K562 (cell line): ENCODE measurements around the gene CLCN4. TPM values are rescaled to one million over a fixed set of nuclear protein-coding genes. Genes with fewer than 3 reads are reported as not detected.

Experiments
- ATAC-seq: fragments of 200-7000 bp; cut with Tn5 transposase; 3 replicates; pipeline ENCODE4 v1.9.1; 2020; ENCODE audit warnings: moderate library complexity
- BruUV-seq: library from RNA; stranded (reverse); fragments of 400-500 nt; replicated peaks from 2 replicates; lab custom pipeline; 2021; lab: Mats Ljungman, UMichigan
- CTCF ChIA-PET: fragments of 300-600 bp; formaldehyde crosslinking; extraction: SDS; loops from one replicate; lab custom pipeline; 2021; ENCODE audit warnings: low intra/inter-chr PET ratio; lab: Yijun Ruan, JAX
- POLR2A ChIA-PET: fragments of 300-600, 350-650 bp; sonication (Branson Sonifier 250); formaldehyde crosslinking; extraction: SDS; loops from one replicate; lab custom pipeline; 2021; ENCODE audit warnings: antibody characterized with exemption, inconsistent platforms; lab: Yijun Ruan, JAX
- DNase-seq, 4 experiments: peaks; one replicate each; pipeline versions ENCODE4 v3.0.0 to v3.0.0-alpha.2; 2011 to 2018; ENCODE audit warnings: low spot score in 3 of 4, mixed read lengths in 3 of 4; ENCODE audit errors: extremely low read depth in 1 of 4
- FAIRE-seq: peaks from 2 replicates; lab custom pipeline; 2011; peaks lifted over from hg19 to GRCh38; lab: Jason Lieb, UNC
- H2AFZ ChIP-seq: 2 replicates; pipeline ENCODE4 v1.6.0; 2011; ENCODE audit warnings: low read depth, low read length, control low read depth, inconsistent platforms
- H3K27ac ChIP-seq: fragments of 200-600 bp; 3 replicates; pipeline ENCODE4 v1.8.0; 2011; ENCODE audit warnings: low read depth, mild to moderate bottlenecking, control low read depth, inconsistent platforms, low read length, moderate library complexity, mixed read lengths; ENCODE audit errors: extremely low read depth
- H3K27me3 ChIP-seq, 2 experiments: fragments of 300-600 bp in 1 of 2; 2 replicates in 1 of 2; 3 replicates in 1 of 2; pipeline versions ENCODE4 v1.6.0 to v1.8.0; 2011; ENCODE audit warnings: inconsistent platforms in 2 of 2, low read length in 2 of 2, mild to moderate bottlenecking in 1 of 2, mixed read lengths in 1 of 2, moderate library complexity in 1 of 2; ENCODE audit not compliant: control insufficient read depth in 2 of 2, insufficient read depth in 2 of 2
- H3K36me3 ChIP-seq: fragments of 300-600 bp; 3 replicates; pipeline ENCODE4 v1.8.0; 2011; ENCODE audit warnings: mild to moderate bottlenecking, low read length, inconsistent platforms; ENCODE audit not compliant: control insufficient read depth, insufficient read depth
- H3K4me1 ChIP-seq, 2 experiments: fragments of 200-600 bp in 1 of 2; replicated peaks in 1 of 2; 2 replicates in 1 of 2; 3 replicates in 1 of 2; pipeline versions ENCODE4 v1.5.1 to v1.8.0; 2011; ENCODE audit warnings: inconsistent platforms in 2 of 2, low read length in 2 of 2, mild to moderate bottlenecking in 1 of 2, mixed read lengths in 1 of 2, moderate library complexity in 1 of 2; ENCODE audit not compliant: control insufficient read depth in 2 of 2, insufficient read depth in 2 of 2
- H3K4me2 ChIP-seq: 2 replicates; pipeline ENCODE4 v1.6.1; 2011; ENCODE audit warnings: low read length, control low read depth, inconsistent platforms, mixed read lengths; ENCODE audit not compliant: insufficient read depth
- H3K4me3 ChIP-seq: fragments of 200-600 bp; sonication (generic), shearing (Covaris generic); 2 replicates; pipeline ENCODE4 v1.5.1; 2016; ENCODE audit warnings: control low read depth, inconsistent platforms
- H3K79me2 ChIP-seq: fragments of 200-600 bp; 3 replicates; pipeline ENCODE4 v1.8.0; 2011; ENCODE audit warnings: low read length, inconsistent platforms; ENCODE audit not compliant: control insufficient read depth, insufficient read depth
- H3K9ac ChIP-seq, 2 experiments: 2 replicates each; pipeline versions ENCODE4 v1.6.0 to v1.6.1; 2011; ENCODE audit warnings: low read depth in 2 of 2, low read length in 2 of 2, control low read depth in 1 of 2, inconsistent platforms in 1 of 2, mild to moderate bottlenecking in 1 of 2, mixed read lengths in 1 of 2; ENCODE audit not compliant: insufficient read depth in 1 of 2
- H3K9me1 ChIP-seq: one replicate; pipeline ENCODE4 v1.6.0; 2011; ENCODE audit warnings: inconsistent platforms, mild to moderate bottlenecking, low read length, moderate library complexity; ENCODE audit not compliant: control insufficient read depth, insufficient read depth
- H3K9me3 ChIP-seq: replicated peaks from 2 replicates; pipeline ENCODE4 v1.5.1; 2011; ENCODE audit warnings: low read depth, low read length, inconsistent platforms; ENCODE audit not compliant: control insufficient read depth, insufficient read depth
- H4K20me1 ChIP-seq: replicated peaks from 2 replicates; pipeline ENCODE4 v1.6.1; 2011; ENCODE audit warnings: low read length, inconsistent platforms, mixed read lengths; ENCODE audit not compliant: control insufficient read depth, insufficient read depth
- NFIC ChIP-seq: fragments of 450-650 bp; IDR thresholded peaks from 2 replicates; pipeline ENCODE4 v1.6.1; 2017; ENCODE audit warnings: mild to moderate bottlenecking, inconsistent platforms
- RUNX1 ChIP-seq: sonication (generic); IDR thresholded peaks from 2 replicates; pipeline ENCODE4 v1.6.1; 2016; ENCODE audit warnings: antibody characterized with exemption, low read depth
- TAL1 ChIP-seq: fragments of 450-650 bp; IDR thresholded peaks from 2 replicates; pipeline ENCODE4 v1.6.1; 2016; ENCODE audit warnings: mild to moderate bottlenecking
- ZFP1 ChIP-seq: fragments of 450-650 bp; formaldehyde crosslinking; IDR thresholded peaks from 2 replicates; pipeline ENCODE4 v1.4.0; 2020; ENCODE audit warnings: mild to moderate bottlenecking, mixed read lengths
- ZNF146 ChIP-seq: IDR thresholded peaks from one replicate; pipeline ENCODE4 v1.6.1; 2018; ENCODE audit warnings: missing compliant biosample characterization; ENCODE audit not compliant: unreplicated experiment
- ZNF668 ChIP-seq: fragments of 250-450 bp; sonication (Bioruptor Pico); IDR thresholded peaks from 2 replicates; pipeline ENCODE4 v1.8.0; 2022; ENCODE audit warnings: mild to moderate bottlenecking, inconsistent platforms
- WGBS: fragments of 100-300 bp; shearing (Covaris generic); methylation state at CpG from one replicate; pipeline ENCODE4 v1.1.6; 2016; ENCODE audit warnings: low coverage, mixed read lengths; ENCODE audit not compliant: insufficient coverage; ENCODE audit errors: missing lambda C conversion rate; 5-methylcytosine and 5-hydroxymethylcytosine counted together
- in situ Hi-C: fragments of 300-500 bp; cut with MboI; formaldehyde crosslinking; loops from 4 replicates; pipeline ENCODE4 v1.15.0; 2018; ENCODE audit warnings: inconsistent platforms, mixed read lengths
- intact Hi-C: fragments of 100-400 bp; cut with micrococcal nuclease; formaldehyde crosslinking; loops from 2 replicates; pipeline ENCODE4 v1.14.2; 2022
- polyA plus RNA-seq, 8 experiments: library from polyadenylated mRNA; depleted of rRNA in 4 of 8; stranded (reverse) in 5 of 8; unstranded in 3 of 8; fragments of >200 nt; fragmentation: Nextera tagmentation in 2 of 8; fragmentation: Illumina TruSeq in 1 of 8; extraction: Ambion mirVana in 2 of 8; extraction: Trizol in 1 of 8; gene quantifications; 2 replicates each; pipeline versions ENCODE4 v1.2.1 to v1.2.3, GENCODE V29; 2011 to 2014; ENCODE audit warnings: inconsistent platforms in 1 of 8, missing spikeins in 1 of 8
- total RNA-seq, 7 experiments: library from RNA; depleted of rRNA in 6 of 7; stranded (reverse); fragments of >200 nt in 6 of 7; fragmentation: Illumina TruSeq in 2 of 7; extraction: Trizol in 2 of 7; gene quantifications; 2 replicates each; pipeline versions ENCODE4 v1.2.1 to v1.2.3, GENCODE V29; 2011 to 2021; ENCODE audit warnings: low replicate concordance in 1 of 7
- TF ChIP-seq, protein P1 (sequence below): sonication (generic); formaldehyde crosslinking; IDR thresholded peaks from 2 replicates; pipeline ENCODE4 v1.8.0; 2022; ENCODE audit warnings: mild to moderate bottlenecking, missing genetic modification reagents
- TF ChIP-seq, protein P2 (sequence below): sonication (generic); formaldehyde crosslinking; IDR thresholded peaks from 2 replicates; pipeline ENCODE4 v1.8.1; 2023; ENCODE audit warnings: mild to moderate bottlenecking, missing genetic modification reagents
- TF ChIP-seq, protein P3 (sequence below): IDR thresholded peaks from 2 replicates; pipeline ENCODE4 v1.6.1; 2011; ENCODE audit warnings: borderline replicate concordance, low read depth, mild to moderate bottlenecking, moderate library complexity, low read length; ENCODE audit not compliant: insufficient read depth, poor library complexity, severe bottlenecking

CLCN4 gene
- total and polyA plus RNA-seq, 9 of the 15 experiments (the other 6 are each of a cell fraction or from before 2014, with no cell fraction given), result 0.03 to 0.24 (median 0.10) TPM; not detected in 1

DNA sequence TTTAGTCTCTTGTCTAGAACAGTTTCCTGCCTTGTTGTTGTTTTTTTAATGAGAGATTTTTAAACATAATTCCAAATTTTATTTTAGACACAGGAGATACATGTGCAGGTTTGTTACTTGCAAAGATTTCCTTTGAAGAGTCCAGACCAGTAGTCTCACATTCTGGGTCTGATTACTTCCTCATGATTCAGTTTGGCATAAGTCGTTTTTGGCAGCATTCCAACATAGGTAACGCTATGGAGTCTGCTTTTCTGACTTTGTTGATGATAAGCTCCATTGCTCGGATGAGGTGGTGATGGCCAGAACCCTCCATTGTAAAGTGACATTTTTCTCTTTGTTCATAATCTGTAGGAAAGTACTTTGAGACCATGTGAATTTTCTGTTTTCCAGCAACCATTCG, 74.7 kb downstream of the CLCN4 start:
- H3K4me3 ChIP-seq, result no peak overlapping the region
- POLR2A ChIA-PET, result no interaction called here
- no peak for ATAC-seq
- no peaks in the 10 kb centered on the region for H3K36me3 ChIP-seq
- H3K9me3 ChIP-seq, result no peaks in the 10 kb centered on the region
- no peak overlapping the region for H3K9ac ChIP-seq
- no TSS peak for BruUV-seq
- no peaks in the 10 kb centered on the region for H3K4me1 ChIP-seq
- H3K27me3 ChIP-seq, result no peaks in the 10 kb centered on the region; a peak in 1 of 5 replicates
- no peak for TF ChIP-seq TAL1
- peak; percentile 45 for TF ChIP-seq NFIC
- no peak overlapping the region for H2AFZ ChIP-seq
- H3K9me1 ChIP-seq, result no peaks in the 10 kb centered on the region
- in situ Hi-C loops, result no loop called here
- H3K79me2 ChIP-seq, result no peaks in the 10 kb centered on the region
- DNase-seq, result no peak
- no peak for FAIRE-seq
- CTCF ChIA-PET, result no interaction called here
- no peak overlapping the region for H3K27ac ChIP-seq
- H4K20me1 ChIP-seq, result no peaks in the 10 kb centered on the region
- 0% methylated on average over 4 of the region's 4 CpGs for WGBS
- intact Hi-C loops, result no loop called here
- no peak overlapping the region for H3K4me2 ChIP-seq

- H3K9ac ChIP-seq, result no peak overlapping the region
- ATAC-seq (no peak), FAIRE-seq (no peak), DNase-seq (no peak)
- H3K27ac ChIP-seq, result no peak overlapping the region
- POLR2A ChIA-PET, result no interaction called here
- H3K36me3 ChIP-seq, result no peaks in the 10 kb centered on the region
- intact Hi-C loops, result no loop called here
- no peak overlapping the region for H2AFZ ChIP-seq
- 0% methylated on average over 2 of the region's 3 CpGs for WGBS
- H3K27me3 ChIP-seq, result no peaks in the 10 kb centered on the region; a peak in 1 of 5 replicates
- CTCF ChIA-PET, result no interaction called here
- no peak overlapping the region for H3K4me3 ChIP-seq
- no peaks in the 10 kb centered on the region for H3K9me3 ChIP-seq
- no peaks in the 10 kb centered on the region for H3K4me1 ChIP-seq
- no peaks in the 10 kb centered on the region for H3K9me1 ChIP-seq
- H3K4me2 ChIP-seq, result no peak overlapping the region
- no peaks in the 10 kb centered on the region for H4K20me1 ChIP-seq
- BruUV-seq, result no TSS peak
- H3K79me2 ChIP-seq, result no peaks in the 10 kb centered on the region
- in situ Hi-C loops, result no loop called here
- TF ChIP-seq ZFP1, result no peak
- TF ChIP-seq RUNX1, result no peak
- TF ChIP-seq, protein P1, sequence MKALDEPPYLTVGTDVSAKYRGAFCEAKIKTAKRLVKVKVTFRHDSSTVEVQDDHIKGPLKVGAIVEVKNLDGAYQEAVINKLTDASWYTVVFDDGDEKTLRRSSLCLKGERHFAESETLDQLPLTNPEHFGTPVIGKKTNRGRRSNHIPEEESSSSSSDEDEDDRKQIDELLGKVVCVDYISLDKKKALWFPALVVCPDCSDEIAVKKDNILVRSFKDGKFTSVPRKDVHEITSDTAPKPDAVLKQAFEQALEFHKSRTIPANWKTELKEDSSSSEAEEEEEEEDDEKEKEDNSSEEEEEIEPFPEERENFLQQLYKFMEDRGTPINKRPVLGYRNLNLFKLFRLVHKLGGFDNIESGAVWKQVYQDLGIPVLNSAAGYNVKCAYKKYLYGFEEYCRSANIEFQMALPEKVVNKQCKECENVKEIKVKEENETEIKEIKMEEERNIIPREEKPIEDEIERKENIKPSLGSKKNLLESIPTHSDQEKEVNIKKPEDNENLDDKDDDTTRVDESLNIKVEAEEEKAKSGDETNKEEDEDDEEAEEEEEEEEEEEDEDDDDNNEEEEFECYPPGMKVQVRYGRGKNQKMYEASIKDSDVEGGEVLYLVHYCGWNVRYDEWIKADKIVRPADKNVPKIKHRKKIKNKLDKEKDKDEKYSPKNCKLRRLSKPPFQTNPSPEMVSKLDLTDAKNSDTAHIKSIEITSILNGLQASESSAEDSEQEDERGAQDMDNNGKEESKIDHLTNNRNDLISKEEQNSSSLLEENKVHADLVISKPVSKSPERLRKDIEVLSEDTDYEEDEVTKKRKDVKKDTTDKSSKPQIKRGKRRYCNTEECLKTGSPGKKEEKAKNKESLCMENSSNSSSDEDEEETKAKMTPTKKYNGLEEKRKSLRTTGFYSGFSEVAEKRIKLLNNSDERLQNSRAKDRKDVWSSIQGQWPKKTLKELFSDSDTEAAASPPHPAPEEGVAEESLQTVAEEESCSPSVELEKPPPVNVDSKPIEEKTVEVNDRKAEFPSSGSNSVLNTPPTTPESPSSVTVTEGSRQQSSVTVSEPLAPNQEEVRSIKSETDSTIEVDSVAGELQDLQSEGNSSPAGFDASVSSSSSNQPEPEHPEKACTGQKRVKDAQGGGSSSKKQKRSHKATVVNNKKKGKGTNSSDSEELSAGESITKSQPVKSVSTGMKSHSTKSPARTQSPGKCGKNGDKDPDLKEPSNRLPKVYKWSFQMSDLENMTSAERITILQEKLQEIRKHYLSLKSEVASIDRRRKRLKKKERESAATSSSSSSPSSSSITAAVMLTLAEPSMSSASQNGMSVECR, result no peak
- TF ChIP-seq ZNF668 (CRISPR knock-in tag), result no peak
- no peak for TF ChIP-seq ZNF146
- TF ChIP-seq, protein P2, sequence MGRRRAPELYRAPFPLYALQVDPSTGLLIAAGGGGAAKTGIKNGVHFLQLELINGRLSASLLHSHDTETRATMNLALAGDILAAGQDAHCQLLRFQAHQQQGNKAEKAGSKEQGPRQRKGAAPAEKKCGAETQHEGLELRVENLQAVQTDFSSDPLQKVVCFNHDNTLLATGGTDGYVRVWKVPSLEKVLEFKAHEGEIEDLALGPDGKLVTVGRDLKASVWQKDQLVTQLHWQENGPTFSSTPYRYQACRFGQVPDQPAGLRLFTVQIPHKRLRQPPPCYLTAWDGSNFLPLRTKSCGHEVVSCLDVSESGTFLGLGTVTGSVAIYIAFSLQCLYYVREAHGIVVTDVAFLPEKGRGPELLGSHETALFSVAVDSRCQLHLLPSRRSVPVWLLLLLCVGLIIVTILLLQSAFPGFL (CRISPR knock-in tag), result no peak
- TF ChIP-seq, protein P3, sequence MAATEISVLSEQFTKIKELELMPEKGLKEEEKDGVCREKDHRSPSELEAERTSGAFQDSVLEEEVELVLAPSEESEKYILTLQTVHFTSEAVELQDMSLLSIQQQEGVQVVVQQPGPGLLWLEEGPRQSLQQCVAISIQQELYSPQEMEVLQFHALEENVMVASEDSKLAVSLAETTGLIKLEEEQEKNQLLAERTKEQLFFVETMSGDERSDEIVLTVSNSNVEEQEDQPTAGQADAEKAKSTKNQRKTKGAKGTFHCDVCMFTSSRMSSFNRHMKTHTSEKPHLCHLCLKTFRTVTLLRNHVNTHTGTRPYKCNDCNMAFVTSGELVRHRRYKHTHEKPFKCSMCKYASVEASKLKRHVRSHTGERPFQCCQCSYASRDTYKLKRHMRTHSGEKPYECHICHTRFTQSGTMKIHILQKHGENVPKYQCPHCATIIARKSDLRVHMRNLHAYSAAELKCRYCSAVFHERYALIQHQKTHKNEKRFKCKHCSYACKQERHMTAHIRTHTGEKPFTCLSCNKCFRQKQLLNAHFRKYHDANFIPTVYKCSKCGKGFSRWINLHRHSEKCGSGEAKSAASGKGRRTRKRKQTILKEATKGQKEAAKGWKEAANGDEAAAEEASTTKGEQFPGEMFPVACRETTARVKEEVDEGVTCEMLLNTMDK, result no peak
These were observed 76.4 kb downstream of the CLCN4 start for GRCh38 chrX:10233173-10233572.
